Renal cortical epithelial cell (primary cell): ENCODE results near the gene SEC24D. TPM values are rescaled to one million over a fixed set of nuclear protein-coding genes. Genes with fewer than 3 reads are reported as not detected.

Experiments used
- DNase-seq: peaks from one replicate; pipeline ENCODE4 v3.0.0-alpha.2; 2011; ENCODE audit warnings: low read depth
- total RNA-seq: library from RNA; depleted of rRNA; stranded (reverse); fragments of >200 nt; gene quantifications from 2 replicates; pipeline ENCODE4 v1.2.3, GENCODE V29; 2014

SEC24D gene
- total RNA-seq, 1 donor from 2014 or later = 62.1 TPM

- DNase-seq = no peak
Observed at GRCh38 chr4:118773429-118773792, 62.5 kb downstream of the SEC24D start.

GRCh38 chr4:118772767-118773428, 63.0 kb downstream of the SEC24D start:
- no peak for DNase-seq

GRCh38 chr4:118772081-118772766, 63.7 kb downstream of the SEC24D start:
- peak; percentile 73 for DNase-seq

GRCh38 chr4:118770741-118771187, 65.2 kb downstream of the SEC24D start:
- no peak for DNase-seq

GRCh38 chr4:118769161-118769560, 66.8 kb downstream of the SEC24D start:
- no peak for DNase-seq

- no peak for DNase-seq
Observed at GRCh38 chr4:118767109-118767508, 68.8 kb downstream of the SEC24D start.

- DNase-seq = peak; percentile 96
Observed at GRCh38 chr4:118765399-118765798, 70.5 kb downstream of the SEC24D start.

- DNase-seq = no peak
Observed at GRCh38 chr4:118762730-118763477, 73.0 kb downstream of the SEC24D start.

GRCh38 chr4:118762155-118762554, 73.8 kb downstream of the SEC24D start:
- DNase-seq = no peak

GRCh38 chr4:118761397-118762016, 74.4 kb downstream of the SEC24D start:
- no peak for DNase-seq

- no peak for DNase-seq
Observed at GRCh38 chr4:118760493-118760892, 75.4 kb downstream of the SEC24D start.

GRCh38 chr4:118760092-118760491, 75.8 kb downstream of the SEC24D start:
- no peak for DNase-seq

- no peak for DNase-seq
Observed at GRCh38 chr4:118759481-118759880, 76.4 kb downstream of the SEC24D start.

- DNase-seq = no peak
Observed at GRCh38 chr4:118758293-118758692, 77.6 kb downstream of the SEC24D start.

GRCh38 chr4:118757761-118758251, 78.1 kb downstream of the SEC24D start:
- peak; percentile 19 for DNase-seq

- peak; percentile 44 for DNase-seq
Observed at GRCh38 chr4:118756958-118757357, 79.0 kb downstream of the SEC24D start.

- no peak for DNase-seq
Observed at GRCh38 chr4:118756429-118756828, 79.5 kb downstream of the SEC24D start.

GRCh38 chr4:118755438-118756226, 80.3 kb downstream of the SEC24D start:
- DNase-seq = no peak

- no peak for DNase-seq
Observed at GRCh38 chr4:118754890-118755289, 81.0 kb downstream of the SEC24D start.

- no peak for DNase-seq
Observed at GRCh38 chr4:118753685-118754084, 82.2 kb downstream of the SEC24D start.

- no peak for DNase-seq
Observed at GRCh38 chr4:118753096-118753495, 82.8 kb downstream of the SEC24D start.
